Mammary epithelial cell (primary cell): ENCODE measurements around the gene OPRM1.

Source experiments
- CTCF ChIP-seq, 2 donors: IDR thresholded peaks in 1 of 2; conservative IDR thresholded peaks in 1 of 2; 2 replicates each; pipeline ENCODE4 v1.5.1; 2011 to 2012; ENCODE audit warnings: inconsistent platforms in 2 of 2, low read length in 2 of 2, mild to moderate bottlenecking in 2 of 2, control low read depth in 1 of 2, low read depth in 1 of 2; ENCODE audit not compliant: insufficient read depth in 1 of 2; ENCODE audit errors: extremely low read depth in 1 of 2
- EZH2 ChIP-seq: IDR thresholded peaks from 2 replicates; pipeline ENCODE4 v1.6.1; 2012; ENCODE audit warnings: low read length, inconsistent platforms, borderline replicate concordance

GRCh38 chr6:154167126-154167525, 128.1 kb downstream of the OPRM1 start:
- no peak for TF ChIP-seq CTCF (conservative IDR thresholded peaks at IDR 0.05 in 1 of 2, IDR thresholded peaks at IDR 0.05 in 1 of 2; ENCODE audit: extremely low read depth in 1 of 2, insufficient read depth in 1 of 2, low read depth in 1 of 2, low read length in 2 of 2)
- no peak for TF ChIP-seq EZH2
